SK-N-MC (cell line): ENCODE data around the gene MLEC.

Experiments
- EZH2 ChIP-seq: fragments of 200-600 bp; sonication (generic); IDR thresholded peaks from one replicate; pipeline ENCODE4 v1.6.1; 2017; ENCODE audit warnings: antibody characterized with exemption
- FOXP2 ChIP-seq: optimal IDR thresholded peaks from 2 replicates; pipeline ENCODE3; 2011; ENCODE audit warnings: mild to moderate bottlenecking, moderate library complexity; ENCODE audit not compliant: insufficient read depth; ENCODE audit errors: extremely low read length, control extremely low read depth
- POLR2AphosphoS5 ChIP-seq: IDR thresholded peaks from 2 replicates; pipeline ENCODE4 v1.6.1; 2012; ENCODE audit warnings: mild to moderate bottlenecking, low read depth, low read length, borderline replicate concordance

DNA sequence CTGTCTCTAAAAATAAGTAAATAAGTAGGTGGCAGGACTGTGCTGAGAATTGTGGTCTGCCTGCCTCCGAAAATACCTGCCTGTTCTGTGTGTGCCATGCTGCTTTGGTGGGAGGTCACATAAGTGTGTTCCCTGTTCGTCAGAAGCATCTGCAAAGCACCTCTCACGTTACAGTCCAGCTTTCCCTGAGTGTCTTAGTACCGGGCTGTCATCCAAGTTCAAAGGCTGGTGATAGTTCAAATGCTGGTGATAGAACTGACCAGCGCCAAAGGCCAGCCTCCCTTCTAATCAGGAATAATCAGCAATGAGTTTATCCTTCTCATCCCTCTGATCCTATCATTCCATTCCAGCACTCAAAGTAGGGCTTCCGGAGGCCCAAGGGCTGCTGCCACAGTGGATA is 40.9 kb upstream of the MLEC start:
- TF ChIP-seq EZH2: no peak
- TF ChIP-seq POLR2AphosphoS5: no peak
- TF ChIP-seq FOXP2: no peak
